Stimulated activated CD8-positive, alpha-beta memory T cell treated with anti-CD3 and anti-CD28 coated beads, Interleukin-4, amount 100 ng/mL, for 48 hours (primary cell): ENCODE data around the gene DLX2.
"Not testable (repeated sequence)": the region's sequence is repeated elsewhere in the genome, so short reads cannot be mapped to it uniquely, and the experiment has no call there.

Source experiments
- DNase-seq: peaks from one replicate; pipeline ENCODE4 v3.0.0-alpha.2; 2020

DLX2 gene

GRCh38 chr2:172081221-172082022 lies 21.3 kb downstream of the DLX2 start:
- DNase-seq = no peak

DNA sequence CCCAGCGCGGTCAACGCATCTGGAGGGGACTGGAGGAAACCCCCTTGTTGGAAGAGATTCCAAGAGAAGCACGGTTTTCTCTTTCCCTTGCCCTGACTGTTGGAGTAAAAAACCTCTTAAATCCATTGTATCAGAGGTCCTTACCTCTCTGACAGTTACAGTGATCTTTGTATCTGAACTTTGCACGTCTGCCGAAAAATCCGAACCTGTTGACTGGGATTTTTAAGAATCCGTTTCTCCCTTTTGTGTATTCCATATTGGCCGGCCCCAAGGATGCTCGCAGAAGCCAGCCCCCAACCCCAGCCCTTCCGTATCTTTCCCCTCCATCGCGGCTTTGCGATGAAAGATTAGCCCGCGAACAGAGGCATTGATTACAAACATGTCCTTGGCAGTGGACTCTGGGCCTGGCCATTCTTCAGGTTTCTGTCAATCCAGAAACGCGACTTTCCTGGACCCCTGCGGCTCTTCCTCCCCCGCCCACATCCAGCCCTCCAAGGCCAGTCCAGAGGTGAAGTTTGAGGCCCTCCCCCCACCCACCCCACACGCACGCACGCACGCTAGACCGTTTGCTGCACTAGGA lies 22.0 kb downstream of the DLX2 start:
- DNase-seq = no peak

- DNase-seq = no peak
Measured at GRCh38 chr2:172079838-172080640, 22.7 kb downstream of the DLX2 start.

DNA sequence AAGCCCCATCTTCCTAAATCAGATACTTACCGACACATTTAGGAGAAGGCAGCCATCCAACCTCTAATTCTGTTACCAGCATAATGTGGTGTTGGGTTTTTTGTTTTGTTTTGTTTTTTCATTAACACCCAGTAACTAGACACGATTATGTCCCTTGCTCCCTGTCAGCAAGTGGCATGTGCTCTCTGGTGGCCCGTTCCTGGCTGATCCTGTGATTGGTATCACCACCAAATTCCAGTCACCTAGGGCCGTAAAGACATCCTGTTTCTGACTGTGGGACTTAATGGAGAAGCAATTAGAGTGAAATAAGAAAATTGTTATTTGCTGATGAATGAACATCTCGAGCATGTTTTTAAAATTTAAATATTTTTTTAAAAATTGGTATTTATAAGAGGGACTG lies 23.3 kb downstream of the DLX2 start:
- no peak for DNase-seq

- DNase-seq = no peak
Measured at GRCh38 chr2:172074254-172074653, 28.4 kb downstream of the DLX2 start.

DNA sequence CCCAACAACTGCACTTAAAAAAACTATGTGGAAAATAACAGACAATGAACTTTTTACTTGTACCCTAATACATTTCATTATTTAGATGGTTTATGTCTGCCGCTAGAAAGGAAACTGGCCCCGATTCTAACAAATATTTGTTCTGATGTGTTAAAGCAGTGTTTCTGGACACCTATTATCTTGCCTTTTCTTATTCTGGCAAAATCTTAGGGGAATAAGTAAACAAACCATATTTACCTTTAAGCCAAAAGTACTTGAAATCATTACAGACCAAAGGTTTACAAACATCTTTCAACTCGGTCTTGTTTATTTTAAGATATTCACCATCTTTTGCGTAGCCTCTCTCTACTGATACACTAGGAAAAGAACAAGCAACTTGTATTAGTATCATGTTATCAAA lies 29.2 kb downstream of the DLX2 start:
- DNase-seq = no peak

DNA sequence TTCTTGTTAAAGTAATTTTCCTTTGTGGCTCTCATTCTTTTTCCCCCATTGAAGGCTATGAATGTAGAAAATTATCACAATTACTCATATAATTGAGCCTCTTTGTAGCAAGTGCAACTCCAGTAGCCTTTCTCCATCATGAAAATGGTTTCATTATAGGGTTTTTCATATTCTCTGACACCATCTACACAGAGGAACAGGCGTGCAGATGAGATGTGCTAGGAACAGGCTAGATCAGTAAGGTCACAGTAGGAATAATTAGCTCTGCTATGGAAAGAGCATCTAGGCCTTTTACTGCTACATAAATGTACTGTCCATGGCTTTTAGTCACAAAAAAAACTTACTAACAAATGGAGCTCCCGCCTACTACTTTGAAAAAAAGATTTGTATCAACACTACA lies 30.0 kb downstream of the DLX2 start:
- no peak for DNase-seq

- DNase-seq = no peak
Measured at GRCh38 chr2:172072303-172072702, 30.4 kb downstream of the DLX2 start.

GRCh38 chr2:172070936-172071335 lies 31.8 kb downstream of the DLX2 start:
- DNase-seq = no peak

DNA sequence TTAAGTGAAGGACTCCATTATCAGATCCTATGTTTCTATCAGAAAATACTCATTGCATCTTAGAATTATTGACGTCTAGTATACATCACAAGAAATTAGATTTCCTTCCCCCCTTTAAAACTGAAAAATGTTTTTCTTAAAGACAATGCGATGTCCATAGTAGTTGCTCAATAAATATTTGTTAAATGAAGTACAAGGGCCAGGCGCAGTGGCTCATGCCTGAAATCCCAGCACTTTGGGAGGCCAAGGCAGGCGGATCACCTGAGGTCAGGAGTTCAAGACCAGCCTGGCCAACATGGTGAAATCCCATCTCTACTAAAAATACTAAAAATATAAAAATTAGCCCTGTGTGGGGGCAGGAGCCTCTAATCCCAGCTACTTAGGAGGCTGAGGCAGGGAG lies 34.8 kb downstream of the DLX2 start:
- DNase-seq = not testable (repeated sequence)

GRCh38 chr2:172066394-172066886 lies 36.3 kb downstream of the DLX2 start:
- DNase-seq = no peak

DNA sequence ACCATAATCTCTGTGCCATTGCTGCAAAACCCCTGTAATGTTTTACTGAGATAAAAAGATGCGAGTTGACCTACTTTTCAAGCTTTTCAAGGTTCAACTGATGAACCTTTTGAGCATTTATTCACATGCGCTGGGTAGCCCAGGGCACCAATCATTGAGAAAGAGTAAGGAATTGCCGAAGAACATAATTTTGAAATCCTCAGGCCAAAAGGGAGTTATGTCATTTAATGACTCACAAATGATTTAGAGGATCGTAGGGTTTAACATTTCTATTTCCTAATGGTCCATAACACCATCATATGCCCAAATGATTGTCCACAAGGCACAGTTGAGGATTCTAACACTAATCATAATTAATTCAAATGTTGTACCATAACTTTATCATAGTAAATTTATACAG lies 37.6 kb downstream of the DLX2 start:
- no peak for DNase-seq

- DNase-seq = no peak
Measured at GRCh38 chr2:172063446-172063845, 39.3 kb downstream of the DLX2 start.

GRCh38 chr2:172062402-172063004 lies 40.2 kb downstream of the DLX2 start:
- no peak for DNase-seq

DNA sequence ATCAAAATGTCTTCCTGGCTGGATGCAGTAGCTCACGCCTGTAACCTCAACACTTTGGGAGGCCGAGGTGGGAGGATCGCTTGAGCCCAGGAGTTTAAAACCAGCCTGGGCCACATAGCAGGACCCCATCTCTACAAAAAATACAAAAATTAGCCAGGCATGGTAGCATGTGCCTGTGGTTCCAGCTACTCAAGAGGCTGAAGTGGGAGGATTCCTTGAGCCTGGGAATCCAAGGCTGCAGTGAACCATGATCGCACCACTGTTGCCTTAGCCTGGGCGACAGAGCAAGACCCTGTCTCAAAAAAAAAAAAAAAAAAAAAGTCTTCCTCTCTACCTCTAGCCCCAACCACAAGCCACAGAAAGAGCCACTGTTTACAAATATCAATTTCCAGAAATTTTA lies 42.6 kb downstream of the DLX2 start:
- not testable (repeated sequence) for DNase-seq

DNA sequence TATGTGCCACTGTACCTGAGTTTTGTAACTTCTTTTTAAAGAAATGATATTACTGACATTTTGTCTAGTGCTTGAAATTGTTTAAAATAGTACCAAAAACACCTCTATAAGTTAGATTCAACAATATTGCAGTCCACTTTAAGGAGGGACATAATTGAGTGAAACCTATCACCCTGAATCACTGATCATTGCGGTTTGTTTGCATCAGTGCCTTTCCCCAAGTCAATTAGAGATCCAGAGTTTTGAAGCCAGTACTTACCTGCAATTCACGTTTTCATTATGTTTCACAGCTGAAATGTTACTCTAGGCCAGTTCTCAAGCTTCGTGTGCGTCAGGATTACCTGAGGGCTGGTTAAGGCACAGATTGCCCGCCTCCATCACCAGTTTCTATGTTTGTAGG lies 44.0 kb downstream of the DLX2 start:
- DNase-seq = no peak

- DNase-seq = no peak
Measured at GRCh38 chr2:172056293-172056692, 46.4 kb downstream of the DLX2 start.

DNA sequence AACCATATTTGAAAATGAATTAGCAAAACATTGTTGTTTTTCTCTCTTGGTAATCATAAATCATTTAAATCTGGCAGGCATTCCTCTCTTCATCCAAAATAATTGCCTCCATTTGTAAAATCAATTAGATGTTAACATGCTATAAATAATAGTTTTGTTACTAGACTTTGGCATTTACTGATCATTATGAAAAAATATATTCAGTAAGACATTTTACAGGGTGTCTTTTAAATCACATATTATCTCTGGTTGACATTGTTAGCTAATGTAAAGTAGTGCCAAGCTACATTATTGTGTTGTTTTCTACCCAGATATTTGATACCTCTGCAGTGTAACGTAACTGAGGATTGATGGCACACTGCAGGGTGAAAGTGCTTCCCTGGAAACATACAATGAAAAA lies 49.2 kb downstream of the DLX2 start:
- no peak for DNase-seq

GRCh38 chr2:172052000-172052983 lies 50.4 kb downstream of the DLX2 start:
- DNase-seq = no peak

DNA sequence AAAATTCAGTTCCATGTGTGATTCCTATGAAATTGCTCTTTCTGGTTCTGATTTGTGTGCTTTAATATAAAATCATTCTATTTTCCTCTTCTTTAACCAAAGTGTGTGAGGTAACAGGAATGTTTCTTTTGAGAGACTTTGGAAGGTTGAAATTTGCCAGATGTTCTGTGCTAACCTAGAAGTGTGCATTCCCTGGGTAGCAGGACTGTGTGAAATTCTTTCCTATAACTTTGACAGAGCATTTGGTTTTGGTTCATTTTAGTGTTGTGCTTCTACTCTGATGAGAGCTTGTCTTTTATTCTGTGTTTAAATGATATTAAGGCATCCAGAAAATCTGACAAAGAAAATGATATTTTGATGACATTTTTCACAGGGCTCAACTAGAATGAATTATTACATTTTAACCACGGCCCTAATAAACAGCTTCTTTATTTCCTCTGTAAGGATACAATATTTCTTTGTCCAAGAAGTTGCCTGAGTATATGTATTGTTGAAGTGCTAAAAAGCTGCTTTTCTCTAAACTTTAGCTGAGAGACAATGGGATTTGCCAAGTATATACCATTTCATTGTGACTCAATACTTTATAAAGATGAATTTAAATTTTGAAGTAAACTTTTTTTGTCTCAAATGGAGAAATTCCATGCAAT lies 52.1 kb downstream of the DLX2 start:
- DNase-seq = no peak

GRCh38 chr2:172049567-172050120 lies 53.1 kb downstream of the DLX2 start:
- DNase-seq = no peak
